Smooth muscle cell of the umbilical artery (primary cell): ENCODE results near the gene DYSF. TPM values are rescaled to one million over a fixed set of nuclear protein-coding genes. Genes with fewer than 3 reads are reported as not detected.

Experiments
- total RNA-seq: library from RNA; depleted of rRNA; stranded (reverse); fragments of >200 nt; gene quantifications from 2 replicates; pipeline ENCODE4 v1.2.3, GENCODE V29; 2014

Gene DYSF
- total RNA-seq = 0.30 and 2.1 TPM in 2 replicates

GRCh38 chr2:71453404-71454220, at the start of gene DYSF:
TSS of gene DYSF (plus strand) at chr2:71453561.

Other genes starting within 250 kb of the DYSF start
- 0.30 and 0.42 TPM in 2 replicates for gene PAIP2B, start 226.5 kb upstream of the DYSF start, total RNA-seq
- 115 and 123 TPM in 2 replicates for gene ZNF638, start 121.8 kb upstream of the DYSF start, total RNA-seq